H9 (cell line): ENCODE measurements around the gene TLR10. TPM values are rescaled to one million over a fixed set of nuclear protein-coding genes. Genes with fewer than 3 reads are reported as not detected.

Source experiments
- DNase-seq: peaks from one replicate; pipeline ENCODE4 v3.0.0-alpha.2; 2017
- H2AFZ ChIP-seq: one replicate; pipeline ENCODE4 v1.6.1; 2013; ENCODE audit warnings: mild to moderate bottlenecking, low read length, control low read depth, moderate library complexity
- H2AK5ac ChIP-seq: 2 replicates; pipeline ENCODE4 v1.6.1; 2013; ENCODE audit warnings: low read length, control low read depth, mixed read lengths; ENCODE audit not compliant: insufficient read length
- H2BK120ac ChIP-seq: one replicate; pipeline ENCODE4 v1.6.1; 2013; ENCODE audit warnings: low read depth, mild to moderate bottlenecking, low read length, control low read depth, inconsistent platforms; ENCODE audit not compliant: poor library complexity, severe bottlenecking
- H2BK12ac ChIP-seq: 2 replicates; pipeline ENCODE4 v1.6.1; 2013; ENCODE audit warnings: low read length, control low read depth, mixed read lengths, low read depth; ENCODE audit not compliant: insufficient read length
- H2BK15ac ChIP-seq: 2 replicates; pipeline ENCODE4 v1.6.1; 2013; ENCODE audit warnings: low read depth, low read length, control low read depth
- H2BK20ac ChIP-seq: one replicate; pipeline ENCODE4 v1.6.1; 2013; ENCODE audit warnings: low read depth, mild to moderate bottlenecking, low read length, control low read depth, inconsistent platforms; ENCODE audit not compliant: poor library complexity, severe bottlenecking
- H2BK5ac ChIP-seq: 2 replicates; pipeline ENCODE4 v1.6.1; 2013; ENCODE audit warnings: low read length, control low read depth, mixed read lengths; ENCODE audit not compliant: insufficient read length
- H3K14ac ChIP-seq: 2 replicates; pipeline ENCODE4 v1.6.1; 2013; ENCODE audit warnings: low read length, control low read depth; ENCODE audit not compliant: insufficient read depth
- H3K18ac ChIP-seq: 2 replicates; pipeline ENCODE4 v1.6.1; 2013; ENCODE audit warnings: low read depth, mild to moderate bottlenecking, mixed read lengths, low read length, control low read depth; ENCODE audit not compliant: insufficient read length
- H3K23ac ChIP-seq: 2 replicates; pipeline ENCODE4 v1.6.1; 2013; ENCODE audit warnings: low read length, control low read depth, mixed read lengths, low read depth; ENCODE audit not compliant: insufficient read length
- H3K23me2 ChIP-seq: 2 replicates; pipeline ENCODE4 v1.6.1; 2013; ENCODE audit warnings: low read depth, mild to moderate bottlenecking, mixed read lengths, low read length, control low read depth; ENCODE audit not compliant: insufficient read length, poor library complexity, severe bottlenecking
- H3K27ac ChIP-seq: 2 replicates; pipeline ENCODE4 v1.5.1; 2013; ENCODE audit warnings: low read length, control low read depth, mixed read lengths, low read depth; ENCODE audit not compliant: insufficient read length
- H3K27me3 ChIP-seq: 2 replicates; pipeline ENCODE4 v1.6.1; 2013; ENCODE audit warnings: low read length, control low read depth, inconsistent platforms; ENCODE audit not compliant: insufficient read depth
- H3K4ac ChIP-seq: 2 replicates; pipeline ENCODE4 v1.6.1; 2013; ENCODE audit warnings: low read depth, mild to moderate bottlenecking, control low read depth, inconsistent platforms, low read length, moderate library complexity
- H3K4me1 ChIP-seq: 2 replicates; pipeline ENCODE4 v1.6.1; 2013; ENCODE audit warnings: low read length, control low read depth, inconsistent platforms; ENCODE audit not compliant: insufficient read depth
- H3K4me2 ChIP-seq: 2 replicates; pipeline ENCODE4 v1.6.1; 2013; ENCODE audit warnings: low read length, control low read depth, mixed read lengths; ENCODE audit not compliant: insufficient read length, insufficient read depth
- H3K56ac ChIP-seq: 2 replicates; pipeline ENCODE4 v1.6.1; 2013; ENCODE audit warnings: low read depth, mild to moderate bottlenecking, mixed read lengths, low read length, control low read depth; ENCODE audit not compliant: insufficient read length
- H3K79me1 ChIP-seq: 2 replicates; pipeline ENCODE4 v1.6.1; 2013; ENCODE audit warnings: low read depth, mild to moderate bottlenecking, moderate library complexity, low read length, control low read depth, inconsistent platforms; ENCODE audit not compliant: insufficient read depth, poor library complexity, severe bottlenecking
- H3K79me2 ChIP-seq: 2 replicates; pipeline ENCODE4 v1.6.1; 2013; ENCODE audit warnings: low read length, control low read depth, inconsistent platforms; ENCODE audit not compliant: insufficient read depth
- H3K9ac ChIP-seq: 2 replicates; pipeline ENCODE4 v1.6.1; 2013; ENCODE audit warnings: low read length, control low read depth, mixed read lengths; ENCODE audit not compliant: insufficient read length; ENCODE audit errors: extremely low read depth
- H3K9me3 ChIP-seq: one replicate; pipeline ENCODE4 v1.6.1; 2013; ENCODE audit warnings: low read depth, low read length, inconsistent platforms; ENCODE audit not compliant: control insufficient read depth
- H3T11ph ChIP-seq: one replicate; pipeline ENCODE4 v1.6.1; 2013; ENCODE audit warnings: mild to moderate bottlenecking, low read length, control low read depth, inconsistent platforms
- H4K20me1 ChIP-seq: one replicate; pipeline ENCODE4 v1.6.1; 2013; ENCODE audit not compliant: control insufficient read depth, insufficient read length, insufficient read depth
- H4K5ac ChIP-seq: 2 replicates; pipeline ENCODE4 v1.6.1; 2013; ENCODE audit warnings: low read depth, mild to moderate bottlenecking, mixed read lengths, low read length, control low read depth; ENCODE audit not compliant: insufficient read length
- H4K8ac ChIP-seq: replicated peaks from 2 replicates; pipeline ENCODE4 v1.6.1; 2013; ENCODE audit warnings: low read length, control low read depth, mixed read lengths, low read depth; ENCODE audit not compliant: insufficient read length
- H4K91ac ChIP-seq: 2 replicates; pipeline ENCODE4 v1.6.1; 2013; ENCODE audit warnings: low read depth, mild to moderate bottlenecking, moderate library complexity, mixed read lengths, low read length, control low read depth; ENCODE audit not compliant: insufficient read length
- H3K27ac Mint-ChIP-seq, 3 experiments: 2 replicates in 2 of 3; 3 replicates in 1 of 3; pipeline ENCODE4 v1.8.0; 2020 to 2021; ENCODE audit warnings: mixed read lengths in 3 of 3, mild to moderate bottlenecking in 1 of 3, moderate library complexity in 1 of 3
- H3K27me3 Mint-ChIP-seq: 2 replicates; pipeline ENCODE4 v1.8.0; 2021; ENCODE audit warnings: low read depth, mild to moderate bottlenecking, moderate library complexity, mixed read lengths
- H3K36me3 Mint-ChIP-seq, 3 experiments: 2 replicates in 2 of 3; 3 replicates in 1 of 3; pipeline ENCODE4 v1.8.0; 2020 to 2021; ENCODE audit warnings: low read depth in 3 of 3, mixed read lengths in 3 of 3; ENCODE audit not compliant: insufficient read depth in 1 of 3
- H3K4me1 Mint-ChIP-seq, 2 experiments: 2 replicates each; pipeline ENCODE4 v1.8.0; 2020; ENCODE audit warnings: mixed read lengths in 2 of 2
- H3K4me3 Mint-ChIP-seq, 2 experiments: 2 replicates in 1 of 2; 3 replicates in 1 of 2; pipeline ENCODE4 v1.8.0; 2020 to 2021; ENCODE audit warnings: mild to moderate bottlenecking in 2 of 2, mixed read lengths in 2 of 2, moderate library complexity in 1 of 2
- H3K9me3 Mint-ChIP-seq, 2 experiments: 2 replicates in 1 of 2; 3 replicates in 1 of 2; pipeline ENCODE4 v1.8.0; 2020; ENCODE audit warnings: mild to moderate bottlenecking in 2 of 2, mixed read lengths in 2 of 2, moderate library complexity in 1 of 2
- WGBS: extraction: QIAGEN DNeasy Blood & Tissue Kit; methylation state at CpG from one replicate; pipeline ENCODE4 v1.1.7; 2013; ENCODE audit warnings: missing lambda C conversion rate, low lambda C conversion rate, mixed read lengths; ENCODE audit not compliant: insufficient read length; ENCODE audit errors: extremely low coverage; 5-methylcytosine and 5-hydroxymethylcytosine counted together
- total RNA-seq: library from RNA; stranded (reverse); gene quantifications from 2 replicates; pipeline ENCODE4 v1.2.1, GENCODE V29; 2021
- TF ChIP-seq, protein P1 (sequence below): fragments of 200-600 bp; sonication (generic); conservative IDR thresholded peaks from 3 replicates; pipeline ENCODE4 v1.8.0; 2021; ENCODE audit warnings: antibody characterized with exemption, mild to moderate bottlenecking

The TLR10 gene
- total RNA-seq, 1 experiment from 2014 or later = not detected

DNA sequence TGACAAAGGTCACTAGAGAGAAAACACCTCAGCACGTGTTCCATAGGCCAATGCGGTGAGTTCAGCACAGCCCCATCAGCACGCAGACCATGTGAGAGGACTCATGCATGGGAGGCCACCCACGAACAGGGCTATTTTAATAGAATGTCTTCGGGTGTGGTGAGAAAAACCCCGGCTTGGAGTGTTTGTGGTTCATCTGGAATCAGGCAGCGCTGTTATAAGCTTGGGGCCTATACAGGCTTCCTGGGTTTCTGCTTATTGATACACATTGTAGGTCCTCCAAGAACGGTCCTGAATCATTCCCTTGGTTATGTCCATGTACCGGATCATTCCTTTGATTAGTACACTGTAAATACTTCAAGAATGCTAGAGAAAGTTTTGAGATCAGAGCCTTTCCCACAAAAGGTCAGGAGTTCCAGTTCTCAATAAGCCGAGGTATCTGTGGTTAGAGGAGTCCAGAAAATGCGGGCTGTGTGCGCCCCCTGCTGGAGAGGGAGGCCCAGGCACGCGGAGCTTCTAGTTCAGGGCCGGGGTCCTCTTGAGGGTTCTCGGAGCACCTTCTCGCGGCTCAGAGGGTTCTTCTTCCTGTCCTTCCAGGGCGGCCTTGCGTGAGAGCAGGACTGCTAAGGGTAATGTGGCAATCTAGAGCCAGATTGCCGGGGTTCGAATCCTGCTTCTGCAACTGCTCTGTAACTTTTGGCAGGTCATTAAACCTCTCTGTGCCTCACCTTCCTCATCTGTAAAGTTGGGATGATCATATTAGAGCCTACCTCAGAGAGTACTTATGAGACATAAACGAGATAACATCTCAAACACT lies 51.8 kb downstream of the TLR10 start:
- Histone ChIP-seq H3K27me3 (no peaks in the 10 kb centered on the region), H2BK15ac (no peak overlapping the region), H2BK12ac (no peak overlapping the region), H4K8ac (no peak overlapping the region), H3K56ac (no peak overlapping the region), H3T11ph (no peak overlapping the region), H4K20me1 (peaks cover 2% of the 10 kb centered on the region), H4K91ac (no peak overlapping the region), H2BK120ac (no peak overlapping the region), H3K4me2 (no peak overlapping the region), H3K9me3 (no peaks in the 10 kb centered on the region), H3K27ac (no peak overlapping the region), H2AFZ (no peak overlapping the region), H2AK5ac (no peak overlapping the region), H3K18ac (no peak overlapping the region), H3K23ac (no peak overlapping the region), H3K23me2 (no peaks in the 10 kb centered on the region), H3K79me1 (no peaks in the 10 kb centered on the region), H2BK5ac (no peak overlapping the region), H3K14ac (no peak overlapping the region), H3K79me2 (no peaks in the 10 kb centered on the region), H3K4ac (no peak overlapping the region), H3K4me1 (no peaks in the 10 kb centered on the region; the same call in 1 of the 2 replicates), H2BK20ac (no peak overlapping the region), H3K9ac (no peak overlapping the region), H4K5ac (no peak overlapping the region)
- peaks cover 12 to 14% of the 10 kb centered on the region in 2 experiments for H3K4me1 Mint-ChIP-seq
- H3K4me3 Mint-ChIP-seq = no peak overlapping the region
- no CpG with 5 or more reads among the region's 23 CpGs for WGBS
- TF ChIP-seq, protein P1, sequence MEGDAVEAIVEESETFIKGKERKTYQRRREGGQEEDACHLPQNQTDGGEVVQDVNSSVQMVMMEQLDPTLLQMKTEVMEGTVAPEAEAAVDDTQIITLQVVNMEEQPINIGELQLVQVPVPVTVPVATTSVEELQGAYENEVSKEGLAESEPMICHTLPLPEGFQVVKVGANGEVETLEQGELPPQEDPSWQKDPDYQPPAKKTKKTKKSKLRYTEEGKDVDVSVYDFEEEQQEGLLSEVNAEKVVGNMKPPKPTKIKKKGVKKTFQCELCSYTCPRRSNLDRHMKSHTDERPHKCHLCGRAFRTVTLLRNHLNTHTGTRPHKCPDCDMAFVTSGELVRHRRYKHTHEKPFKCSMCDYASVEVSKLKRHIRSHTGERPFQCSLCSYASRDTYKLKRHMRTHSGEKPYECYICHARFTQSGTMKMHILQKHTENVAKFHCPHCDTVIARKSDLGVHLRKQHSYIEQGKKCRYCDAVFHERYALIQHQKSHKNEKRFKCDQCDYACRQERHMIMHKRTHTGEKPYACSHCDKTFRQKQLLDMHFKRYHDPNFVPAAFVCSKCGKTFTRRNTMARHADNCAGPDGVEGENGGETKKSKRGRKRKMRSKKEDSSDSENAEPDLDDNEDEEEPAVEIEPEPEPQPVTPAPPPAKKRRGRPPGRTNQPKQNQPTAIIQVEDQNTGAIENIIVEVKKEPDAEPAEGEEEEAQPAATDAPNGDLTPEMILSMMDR = peak; percentile 98
- H3K27me3 Mint-ChIP-seq = no peaks in the 10 kb centered on the region; the same call in 1 of the 2 replicates
- DNase-seq = peak; percentile 92
- peaks cover 5 to 14% (median 12%) of the 10 kb centered on the region in 3 experiments; a peak in 5 of 7 replicates for H3K36me3 Mint-ChIP-seq
- H3K27ac Mint-ChIP-seq = no peak overlapping the region
- peaks cover 14 to 17% of the 10 kb centered on the region in 2 experiments for H3K9me3 Mint-ChIP-seq
